B cell (primary cell): ENCODE measurements around the gene LMO3.

ENCODE experiments used
- CTCF ChIP-seq: fragments of 200-600 bp; IDR thresholded peaks from one replicate; pipeline ENCODE4 v1.8.0; 2022; ENCODE audit warnings: antibody characterized with exemption, mild to moderate bottlenecking
- EZH2 ChIP-seq: IDR thresholded peaks from 2 replicates; pipeline ENCODE4 v1.6.1; 2012; ENCODE audit warnings: borderline replicate concordance, low read depth, mild to moderate bottlenecking, moderate library complexity, low read length; ENCODE audit not compliant: insufficient read depth, poor library complexity, severe bottlenecking

- no peak for TF ChIP-seq CTCF
- no peak for TF ChIP-seq EZH2
Measured at GRCh38 chr12:16573398-16574077, 32.4 kb downstream of the LMO3 start.
